ENCODE data around the gene WDFY4. TPM values are rescaled to one million over a fixed set of nuclear protein-coding genes. Genes with fewer than 3 reads are reported as not detected.
A peak's percentile ranks its signal among the peaks of the same experiment; 100 is the strongest.

The WDFY4 gene
- total and polyA plus RNA-seq, 9 of the 15 experiments (the other 6 are each of a cell fraction or from before 2014, with no cell fraction given): 0.01 to 0.02 (median 0.01) TPM; not detected in 6

- peaks cover 0 to 7% of the 10 kb centered on the region in 2 experiments; a peak in 1 of 5 replicates for H3K4me1 ChIP-seq (replicated peaks in 1 of 2; ENCODE audit: control insufficient read depth in 2 of 2, insufficient read depth in 2 of 2, low read length in 2 of 2)
- in situ Hi-C loops (cut with MboI): no loop called here
- H4K20me1 ChIP-seq (replicated peaks; ENCODE audit: control insufficient read depth, insufficient read depth, low read length): no peaks in the 10 kb centered on the region
- intact Hi-C loops (cut with micrococcal nuclease): no loop called here
- FAIRE-seq: no peak
- no peak for DNase-seq (ENCODE audit: extremely low read depth in 1 of 4, low spot score in 3 of 4)
- H3K27me3 ChIP-seq (ENCODE audit: control insufficient read depth in 2 of 2, insufficient read depth in 2 of 2, low read length in 2 of 2): peaks cover 23 to 24% of the 10 kb centered on the region in 2 experiments; a peak in 4 of 5 replicates
- peak overlapping the region; percentile 15; the same call in 1 of the 2 replicates for H3K4me2 ChIP-seq (ENCODE audit: insufficient read depth, low read length)
- ChIA-PET POLR2A (interaction anchor here (1.3 kb wide), 1 partner anchor 59 kb away, joined by 3 read pairs; no protein-coding TSS in a partner anchor), CTCF (ENCODE audit: low intra/inter-chr PET ratio) (no interaction called here)
- no peak overlapping the region for H3K27ac ChIP-seq (ENCODE audit: extremely low read depth, low read depth, low read length)
- no peak overlapping the region for H3K9ac ChIP-seq (ENCODE audit: insufficient read depth in 1 of 2, low read depth in 2 of 2, low read length in 2 of 2)
- no peaks in the 10 kb centered on the region for H3K36me3 ChIP-seq (ENCODE audit: control insufficient read depth, insufficient read depth, low read length)
- BruUV-seq (replicated peaks): no TSS peak
- no peaks in the 10 kb centered on the region for H3K79me2 ChIP-seq (ENCODE audit: control insufficient read depth, insufficient read depth, low read length)
- TF ChIP-seq ZNF143 (CRISPR knock-in tag; IDR thresholded peaks at IDR 0.05) (no peak), CREM (IDR thresholded peaks at IDR 0.05; ENCODE audit: low read depth) (no peak), PRMT5 (CRISPR knock-in tag; IDR thresholded peaks at IDR 0.05) (no peak), MCM2 (IDR thresholded peaks at IDR 0.05; ENCODE audit: low read depth) (no peak), CBX2 (IDR thresholded peaks at IDR 0.05; ENCODE audit: insufficient read depth, low read length, poor library complexity, severe bottlenecking) (no peak), HMG20B (CRISPR knock-in tag; IDR thresholded peaks at IDR 0.05) (no peak), BRD4 (IDR thresholded peaks at IDR 0.05) (no peak), CBFA2T2 (conservative IDR thresholded peaks at IDR 0.05) (no peak), CAMTA2 (CRISPR knock-in tag; conservative IDR thresholded peaks at IDR 0.05) (no peak), ZNF146 (CRISPR knock-in tag; IDR thresholded peaks at IDR 0.05; ENCODE audit: unreplicated experiment) (no peak), FOXO4 (CRISPR knock-in tag; IDR thresholded peaks at IDR 0.05) (no peak), POLR2AphosphoS5 (IDR thresholded peaks at IDR 0.05; ENCODE audit: control insufficient read depth, insufficient read depth, low read depth, low read length) (no peak), ZNF197 (CRISPR knock-in tag; IDR thresholded peaks at IDR 0.05; ENCODE audit: low read depth) (no peak)
- WGBS (ENCODE audit: insufficient coverage, low coverage, missing lambda C conversion rate): under 1% methylated on average over 6 of the region's 6 CpGs
- ATAC-seq: no peak; the same call in 2 of the 3 replicates
- no peaks in the 10 kb centered on the region for H3K9me1 ChIP-seq (ENCODE audit: control insufficient read depth, insufficient read depth, low read length)
- no peak overlapping the region for H3K4me3 ChIP-seq
- no peaks in the 10 kb centered on the region for H3K9me3 ChIP-seq (replicated peaks; ENCODE audit: control insufficient read depth, insufficient read depth, low read depth, low read length)
- H2AFZ ChIP-seq (ENCODE audit: low read depth, low read length): no peak overlapping the region
These were observed 1.2 kb upstream of the WDFY4 start for GRCh38 chr10:48683424-48683823.
